HG03175 (cell line): ENCODE results near the gene UBXN11.
"Not testable (repeated sequence)": the region's sequence is repeated elsewhere in the genome, so short reads cannot be mapped to it uniquely, and the experiment has no call there.

ENCODE experiments used
- ATAC-seq: cut with Tn5 transposase; IDR thresholded peaks from one replicate; pipeline ENCODE4 v1.9.1; 2021; ENCODE audit warnings: mild to moderate bottlenecking, moderate library complexity; ENCODE audit not compliant: unreplicated experiment

Gene UBXN11

GRCh38 chr1:26307363-26307781, 936 bp upstream of the UBXN11 start:
- ATAC-seq = no peak

- peak; percentile 8 for ATAC-seq
Measured at GRCh38 chr1:26305667-26306289, 658 bp downstream of the UBXN11 start.

GRCh38 chr1:26302733-26303405, 3.6 kb downstream of the UBXN11 start:
- no peak for ATAC-seq

- ATAC-seq = no peak
Measured at GRCh38 chr1:26300578-26301275, 5.7 kb downstream of the UBXN11 start.

GRCh38 chr1:26297791-26298124, 8.7 kb downstream of the UBXN11 start:
- no peak for ATAC-seq

- ATAC-seq = no peak
Measured at GRCh38 chr1:26297057-26297790, 9.2 kb downstream of the UBXN11 start.

- ATAC-seq = no peak
Measured at GRCh38 chr1:26296340-26297056, 9.9 kb downstream of the UBXN11 start.

- ATAC-seq = no peak
Measured at GRCh38 chr1:26295194-26296138, 11.0 kb downstream of the UBXN11 start.

GRCh38 chr1:26293911-26294463, 12.4 kb downstream of the UBXN11 start:
- ATAC-seq = no peak

GRCh38 chr1:26292735-26293134, 13.7 kb downstream of the UBXN11 start:
- ATAC-seq = not testable (repeated sequence)

GRCh38 chr1:26291939-26292338, 14.5 kb downstream of the UBXN11 start:
- no peak for ATAC-seq

GRCh38 chr1:26291433-26291832, 15.0 kb downstream of the UBXN11 start:
- no peak for ATAC-seq

- ATAC-seq = no peak
Measured at GRCh38 chr1:26290882-26291261, 15.6 kb downstream of the UBXN11 start.

- no peak for ATAC-seq
Measured at GRCh38 chr1:26290122-26290881, 16.1 kb downstream of the UBXN11 start.

- peak; percentile 40 for ATAC-seq
Measured at GRCh38 chr1:26289158-26290059, 17.0 kb downstream of the UBXN11 start.

GRCh38 chr1:26288311-26288941, 18.0 kb downstream of the UBXN11 start:
- no peak for ATAC-seq

- no peak for ATAC-seq
Measured at GRCh38 chr1:26287811-26288210, 18.6 kb downstream of the UBXN11 start.
